ENCODE results near the gene NSUN5.
A peak's percentile ranks its signal among the peaks of the same experiment; 100 is the strongest.

NSUN5 gene

GRCh38 chr7:73308665-73309214, at the start of gene NSUN5:
Gene NSUN5 (minus strand): TSS chr7:73308826. CDS start chr7:73308790, 36 bp downstream.
- no peak for TF ChIP-seq CTCF (IDR thresholded peaks at IDR 0.05; ENCODE audit: borderline replicate concordance, insufficient read depth, low read depth, low read length)
- H3K4me3 ChIP-seq (ENCODE audit: low read depth, low read length) = peak within 1 kb of the TSS; percentile 78

GRCh38 chr7:73356159-73356558, 47.5 kb upstream of the NSUN5 start:
- no peak for TF ChIP-seq CTCF (IDR thresholded peaks at IDR 0.05; ENCODE audit: borderline replicate concordance, insufficient read depth, low read depth, low read length)
- H3K4me3 ChIP-seq (ENCODE audit: low read depth, low read length) = no peak overlapping the region

GRCh38 chr7:73354821-73355220, 46.2 kb upstream of the NSUN5 start:
- TF ChIP-seq CTCF (IDR thresholded peaks at IDR 0.05; ENCODE audit: borderline replicate concordance, insufficient read depth, low read depth, low read length) = no peak
- H3K4me3 ChIP-seq (ENCODE audit: low read depth, low read length) = no peak overlapping the region

- no peak for TF ChIP-seq CTCF (IDR thresholded peaks at IDR 0.05; ENCODE audit: borderline replicate concordance, insufficient read depth, low read depth, low read length)
- no peak overlapping the region for H3K4me3 ChIP-seq (ENCODE audit: low read depth, low read length)
Observed at GRCh38 chr7:73354196-73354595, 45.6 kb upstream of the NSUN5 start.

GRCh38 chr7:73353243-73353642, 44.6 kb upstream of the NSUN5 start:
- no peak overlapping the region for H3K4me3 ChIP-seq (ENCODE audit: low read depth, low read length)
- TF ChIP-seq CTCF (IDR thresholded peaks at IDR 0.05; ENCODE audit: borderline replicate concordance, insufficient read depth, low read depth, low read length) = no peak

GRCh38 chr7:73352784-73353183, 44.2 kb upstream of the NSUN5 start:
- no peak for TF ChIP-seq CTCF (IDR thresholded peaks at IDR 0.05; ENCODE audit: borderline replicate concordance, insufficient read depth, low read depth, low read length)
- no peak overlapping the region for H3K4me3 ChIP-seq (ENCODE audit: low read depth, low read length)

- H3K4me3 ChIP-seq (ENCODE audit: low read depth, low read length) = no peak overlapping the region
- no peak for TF ChIP-seq CTCF (IDR thresholded peaks at IDR 0.05; ENCODE audit: borderline replicate concordance, insufficient read depth, low read depth, low read length)
Observed at GRCh38 chr7:73351447-73352167, 43.0 kb upstream of the NSUN5 start.
